Globus pallidus (tissue), 1 donor: Measurements from ENCODE around the gene ARL17A.
"Not testable (repeated sequence)": the region's sequence is repeated elsewhere in the genome, so short reads cannot be mapped to it uniquely, and the experiment has no call there.

Experiments
- DNase-seq: peaks from one replicate; pipeline ENCODE4 v3.0.0-alpha.2; 2015; ENCODE audit warnings: low spot score

The ARL17A gene

DNA sequence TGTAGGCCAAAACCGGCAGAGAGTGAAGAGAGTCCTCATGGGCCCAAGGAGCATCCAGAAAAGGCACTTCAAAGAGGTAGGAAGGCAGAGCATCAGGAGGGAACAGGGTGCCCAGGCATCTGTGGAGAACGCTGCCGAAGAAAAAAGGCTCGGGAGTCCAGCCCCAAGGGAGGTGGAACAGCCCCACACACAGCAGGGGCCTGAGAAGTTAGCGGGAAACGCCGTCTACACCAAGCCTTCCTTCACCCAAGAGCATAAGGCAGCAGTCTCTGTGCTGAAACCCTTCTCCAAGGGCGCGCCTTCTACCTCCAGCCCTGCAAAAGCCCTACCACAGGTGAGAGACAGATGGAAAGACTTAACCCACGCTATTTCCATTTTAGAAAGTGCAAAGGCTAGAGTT, 30.9 kb downstream of the ARL17A start:
- DNase-seq: not testable (repeated sequence)

DNA sequence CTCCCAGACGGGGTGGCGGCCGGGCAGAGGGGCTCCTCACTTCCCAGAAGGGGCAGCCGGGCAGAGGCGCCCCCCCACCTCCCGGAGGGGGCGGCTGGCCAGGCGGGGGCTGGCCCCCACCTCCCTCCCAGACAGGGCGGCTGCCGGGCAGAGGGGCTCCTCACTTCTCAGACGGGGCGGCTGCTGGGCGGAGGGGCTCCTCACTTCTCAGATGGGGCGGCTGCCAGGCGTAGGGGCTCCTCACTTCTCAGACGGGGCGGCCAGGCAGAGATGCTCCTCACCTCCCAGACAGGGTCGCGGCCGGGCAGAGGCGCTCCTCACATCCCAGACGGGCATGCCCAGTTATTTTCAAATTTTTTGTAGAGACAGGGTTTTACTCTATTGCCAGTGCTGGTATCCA, 44.8 kb downstream of the ARL17A start:
- not testable (repeated sequence) for DNase-seq

DNA sequence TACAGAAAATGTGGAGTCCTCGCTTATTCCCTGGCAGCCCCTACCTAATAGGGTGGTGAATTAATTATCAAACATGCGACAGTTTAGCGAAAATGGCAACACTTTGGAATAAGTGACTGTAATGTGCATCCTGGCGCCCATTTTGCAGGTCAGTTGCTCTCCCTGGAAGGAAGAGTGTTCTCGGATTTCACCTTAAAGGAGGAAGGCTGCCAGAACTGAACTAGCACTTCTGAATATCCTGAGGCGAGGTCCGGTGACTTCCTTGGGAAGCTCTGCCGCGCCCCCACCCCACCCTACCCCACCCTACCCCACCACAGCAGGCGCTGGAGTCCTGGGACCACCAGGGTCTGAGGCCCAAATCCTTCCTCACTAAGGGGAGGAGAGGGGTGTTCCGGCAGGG, 67.3 kb downstream of the ARL17A start, which contains the start of gene LRRC37A2:
Gene LRRC37A2 (plus strand): TSS at position 301 of the 400 bp plus-strand sequence. CDS start 245 bp downstream, outside the sequence.
- not testable (repeated sequence) for DNase-seq

DNA sequence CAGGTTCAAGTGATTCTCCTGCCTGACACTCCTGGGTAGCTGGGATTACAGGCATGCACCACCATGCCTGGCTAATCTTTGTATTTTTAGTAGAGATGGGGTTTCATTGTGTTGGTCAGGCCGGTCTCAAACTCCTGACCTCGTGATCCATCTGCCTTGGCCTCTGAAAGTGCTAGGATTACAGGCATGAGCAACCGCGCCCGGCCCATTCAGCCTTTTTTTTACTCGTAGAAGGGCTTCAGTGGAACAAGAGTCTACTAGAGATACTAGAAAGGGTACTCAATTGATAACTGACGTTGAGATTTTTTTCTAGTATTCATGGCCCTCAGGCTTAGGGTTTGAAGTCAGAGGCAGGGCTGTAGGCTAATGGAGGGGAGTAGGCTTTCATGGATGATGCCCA, 73.6 kb downstream of the ARL17A start:
- DNase-seq: not testable (repeated sequence)

DNA sequence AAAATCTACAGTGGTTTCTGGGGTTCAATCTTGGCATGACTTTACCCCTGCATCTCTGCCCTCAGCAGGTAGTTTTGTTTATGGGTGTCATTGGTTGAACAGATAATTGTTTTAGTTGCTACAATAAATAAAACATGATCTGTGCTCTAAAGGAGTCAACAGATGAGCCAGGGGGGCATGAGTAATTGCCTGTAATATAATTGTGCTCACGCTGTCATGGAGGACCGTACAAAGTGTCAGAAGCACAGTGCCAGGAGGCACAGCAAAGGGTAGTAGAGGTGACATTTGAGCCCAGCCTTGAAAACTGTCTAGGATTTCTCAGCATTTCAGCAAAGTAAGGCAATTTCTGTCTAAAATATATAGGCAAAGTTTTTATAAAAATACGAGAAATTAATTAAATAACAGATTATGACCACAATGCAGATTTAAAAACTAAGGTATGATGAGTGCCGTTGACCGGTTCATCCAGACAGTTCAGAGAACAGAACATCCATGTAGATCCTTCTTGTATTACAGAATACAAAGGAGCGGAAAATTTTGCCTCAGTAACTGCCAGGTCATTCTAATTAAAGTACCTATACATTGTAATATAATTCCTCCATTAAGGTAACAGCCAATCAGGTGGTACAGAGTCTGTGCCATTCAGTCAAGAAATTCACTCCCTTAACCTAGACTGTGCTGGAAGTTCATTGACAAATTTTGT, 79.9 kb downstream of the ARL17A start:
- not testable (repeated sequence) for DNase-seq

DNA sequence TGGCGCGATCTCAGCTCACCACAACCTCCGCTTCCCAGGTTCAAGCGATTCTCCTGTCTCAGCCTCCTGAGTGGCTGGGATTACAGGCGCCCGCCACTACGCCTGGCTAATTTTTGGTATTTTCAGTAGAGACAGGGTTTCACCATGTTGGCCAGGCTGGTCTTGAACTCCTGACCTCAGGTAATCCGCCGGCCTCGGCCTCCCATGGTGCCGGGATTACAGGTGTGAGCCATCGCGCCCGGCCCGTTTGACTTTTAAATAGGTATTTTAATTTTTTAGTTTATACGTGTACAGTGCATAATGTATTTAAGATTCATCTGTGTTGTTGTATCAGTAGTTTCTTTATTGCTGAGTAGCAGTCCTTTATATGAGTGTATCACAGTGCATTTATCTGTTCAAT, 87.5 kb downstream of the ARL17A start:
- DNase-seq: not testable (repeated sequence)

DNA sequence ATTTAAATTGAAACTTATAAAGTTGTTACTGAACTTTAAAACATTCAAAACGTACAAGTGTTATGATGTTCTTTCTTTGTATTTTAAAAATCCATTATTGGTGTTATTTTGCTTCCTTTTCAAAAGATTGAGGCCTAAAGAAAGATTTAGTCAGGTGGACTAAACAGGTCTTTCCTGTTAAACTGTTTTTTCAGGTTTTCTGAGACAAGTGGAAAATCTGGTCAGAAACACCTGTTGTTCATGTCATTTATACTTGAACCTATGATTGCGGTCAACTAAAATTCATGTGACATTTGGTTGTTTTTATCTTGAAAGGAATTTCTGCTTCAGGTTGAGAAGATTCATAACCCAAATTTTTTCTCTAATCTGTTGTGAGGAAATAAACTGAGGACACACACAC, 98.2 kb downstream of the ARL17A start:
- not testable (repeated sequence) for DNase-seq

DNA sequence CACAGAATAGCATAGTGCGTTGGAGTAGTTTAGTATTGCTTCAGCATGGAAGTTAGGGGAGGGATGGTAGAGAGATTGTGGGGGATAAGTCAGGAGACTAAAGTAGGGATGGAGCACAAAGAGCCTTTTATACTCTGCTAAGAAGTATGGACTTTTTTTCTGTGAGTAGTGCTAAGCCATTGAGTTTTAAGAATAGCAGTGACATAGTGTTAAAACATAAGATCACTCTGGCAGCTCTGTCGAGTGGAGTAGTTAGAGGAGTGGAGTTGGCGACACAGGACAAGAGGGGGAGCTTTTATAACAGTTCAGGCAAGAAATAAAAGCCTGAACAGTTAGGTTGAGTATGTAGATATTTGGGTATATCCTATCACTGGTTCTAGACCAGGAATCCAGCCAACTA, 100.7 kb downstream of the ARL17A start:
- DNase-seq: not testable (repeated sequence)

DNA sequence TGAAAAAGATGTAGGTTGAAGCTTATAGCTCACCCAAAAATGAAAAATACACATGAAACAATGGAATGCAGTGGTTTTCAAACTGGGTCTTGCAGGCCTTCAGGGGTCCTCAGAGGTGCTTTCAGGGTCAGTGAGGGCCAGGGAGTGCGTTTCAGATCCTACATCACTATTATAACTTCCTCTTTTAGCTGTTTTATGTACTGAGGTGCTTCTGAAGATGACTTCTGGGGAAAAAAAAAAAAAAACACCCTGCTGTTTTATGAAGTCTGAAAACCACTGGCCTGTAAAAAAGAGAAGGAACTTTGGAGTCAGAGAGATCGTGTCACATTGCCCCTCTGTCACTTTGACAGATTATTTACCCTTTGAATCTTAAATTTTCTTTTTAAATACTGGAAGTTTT, 103.9 kb downstream of the ARL17A start:
- DNase-seq: not testable (repeated sequence)

DNA sequence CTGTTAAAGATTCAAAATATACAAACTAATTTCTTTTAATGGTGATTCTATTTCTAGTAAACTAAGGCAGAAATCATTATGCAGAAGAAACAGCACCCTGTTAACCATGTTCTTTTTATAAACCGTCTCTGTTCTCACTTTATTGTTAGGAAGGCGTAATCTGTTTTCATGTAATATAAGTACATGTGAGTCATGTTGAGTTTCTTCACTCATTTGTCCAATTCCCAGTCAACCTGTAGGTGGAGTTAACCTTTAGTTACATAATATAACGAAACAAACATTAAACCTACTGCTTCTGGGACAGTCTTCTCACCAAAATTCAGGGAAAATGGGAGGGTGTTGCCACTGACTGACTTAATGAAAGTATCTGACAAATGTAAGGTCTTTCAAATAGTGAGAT, 105.0 kb downstream of the ARL17A start:
- DNase-seq: not testable (repeated sequence)

DNA sequence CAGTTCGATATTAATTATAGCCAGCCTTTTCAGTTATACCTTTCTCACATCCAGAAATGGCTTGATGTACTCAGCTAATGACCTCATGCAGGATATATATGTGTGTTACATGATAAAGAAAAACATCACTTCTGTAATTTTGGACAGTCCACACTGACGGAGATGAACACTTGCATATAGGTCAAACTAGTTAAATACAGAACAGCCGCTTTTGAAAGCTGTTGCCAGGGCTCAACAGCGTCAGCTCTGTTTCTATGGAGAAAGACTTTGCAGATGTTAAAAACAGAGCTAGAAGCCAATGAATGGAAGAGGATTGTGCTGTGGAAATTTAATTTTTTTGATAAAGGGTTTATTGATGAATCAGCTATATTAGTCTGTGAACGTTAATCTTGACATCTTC, 111.9 kb downstream of the ARL17A start:
- DNase-seq: not testable (repeated sequence)
